Measurements from ENCODE around the gene C11orf58.

Gene C11orf58

DNA sequence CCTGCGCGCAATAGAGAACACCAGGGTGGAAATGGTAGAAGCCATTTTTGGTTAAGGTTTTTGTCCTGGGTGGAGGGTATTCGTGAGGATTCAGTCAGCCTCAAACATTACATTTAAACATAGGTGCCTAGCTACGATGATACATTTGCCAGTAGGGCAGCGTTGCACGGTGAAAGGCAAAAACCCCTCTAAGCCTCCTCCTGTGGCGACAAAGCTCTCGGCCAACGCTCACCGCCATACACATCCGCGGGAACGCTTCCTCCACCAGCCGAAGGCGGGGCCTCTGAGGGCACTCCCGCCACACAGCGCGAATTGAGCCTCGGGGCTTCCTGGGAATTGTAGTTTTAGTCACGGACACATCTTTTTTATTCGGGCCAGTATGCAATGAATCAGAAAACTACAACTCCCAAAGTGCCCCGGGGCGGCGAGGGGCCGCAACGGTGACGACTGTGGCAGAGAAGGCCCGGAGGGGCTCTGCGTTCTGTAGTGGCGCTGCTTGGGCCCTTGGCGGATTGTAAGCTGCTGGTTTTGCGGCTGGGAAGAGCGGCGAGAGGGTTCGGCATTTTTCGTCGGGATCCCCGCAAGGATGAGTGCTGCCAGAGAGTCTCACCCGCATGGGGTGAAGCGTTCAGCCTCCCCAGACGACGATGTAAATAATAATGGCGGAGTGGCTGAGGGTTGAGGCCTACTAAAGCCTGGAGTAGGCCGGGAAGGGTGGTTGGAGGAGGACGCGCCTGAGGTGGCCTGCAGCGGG lies at the start of gene C11orf58:
TSS of gene C11orf58 (plus strand) at position 455 of the 754 bp plus-strand sequence. CDS start at position 587, 132 bp downstream.
- peak within 1 kb of the TSS; percentile 99 for H3K9ac ChIP-seq (ENCODE audit: low read length)
- peaks cover 9% of the 10 kb centered on the region; the same call in 1 of the 2 replicates for H3K36me3 ChIP-seq (ENCODE audit: control insufficient read depth, insufficient read depth, low read length)
- H3K27ac ChIP-seq (ENCODE audit: low read depth, low read length), result peak within 1 kb of the TSS; percentile 98
- peaks cover 4% of the 10 kb centered on the region for H3K9me3 ChIP-seq (ENCODE audit: control insufficient read depth, insufficient read depth, low read depth, low read length)
- H3K4me3 ChIP-seq (ENCODE audit: low read depth, low read length), result peak within 1 kb of the TSS; percentile 85
- H3K4me1 ChIP-seq (ENCODE audit: control insufficient read depth, insufficient read depth, low read length), result peaks cover 4% of the 10 kb centered on the region
- H3K27me3 ChIP-seq (ENCODE audit: control insufficient read depth, insufficient read depth, low read length), result no peaks in the 10 kb centered on the region

- Histone ChIP-seq H3K4me3 (ENCODE audit: low read depth, low read length) (no peak overlapping the region), H3K36me3 (ENCODE audit: control insufficient read depth, insufficient read depth, low read length) (no peaks in the 10 kb centered on the region), H3K9me3 (ENCODE audit: control insufficient read depth, insufficient read depth, low read depth, low read length) (no peaks in the 10 kb centered on the region), H3K27ac (ENCODE audit: low read depth, low read length) (no peak overlapping the region), H3K27me3 (ENCODE audit: control insufficient read depth, insufficient read depth, low read length) (no peaks in the 10 kb centered on the region), H3K9ac (ENCODE audit: low read length) (no peak overlapping the region), H3K4me1 (ENCODE audit: control insufficient read depth, insufficient read depth, low read length) (peaks cover 12% of the 10 kb centered on the region)
These were observed 48.4 kb upstream of the C11orf58 start for GRCh38 chr11:16690086-16690485.

- no peak overlapping the region for H3K27ac ChIP-seq (ENCODE audit: low read depth, low read length)
- H3K9ac ChIP-seq (ENCODE audit: low read length), result no peak overlapping the region
- H3K36me3 ChIP-seq (ENCODE audit: control insufficient read depth, insufficient read depth, low read length), result no peaks in the 10 kb centered on the region
- H3K4me1 ChIP-seq (ENCODE audit: control insufficient read depth, insufficient read depth, low read length), result no peaks in the 10 kb centered on the region
- H3K4me3 ChIP-seq (ENCODE audit: low read depth, low read length), result no peak overlapping the region
- no peaks in the 10 kb centered on the region for H3K9me3 ChIP-seq (ENCODE audit: control insufficient read depth, insufficient read depth, low read depth, low read length)
- H3K27me3 ChIP-seq (ENCODE audit: control insufficient read depth, insufficient read depth, low read length), result no peaks in the 10 kb centered on the region
These were observed 34.7 kb upstream of the C11orf58 start for GRCh38 chr11:16703795-16704194.

DNA sequence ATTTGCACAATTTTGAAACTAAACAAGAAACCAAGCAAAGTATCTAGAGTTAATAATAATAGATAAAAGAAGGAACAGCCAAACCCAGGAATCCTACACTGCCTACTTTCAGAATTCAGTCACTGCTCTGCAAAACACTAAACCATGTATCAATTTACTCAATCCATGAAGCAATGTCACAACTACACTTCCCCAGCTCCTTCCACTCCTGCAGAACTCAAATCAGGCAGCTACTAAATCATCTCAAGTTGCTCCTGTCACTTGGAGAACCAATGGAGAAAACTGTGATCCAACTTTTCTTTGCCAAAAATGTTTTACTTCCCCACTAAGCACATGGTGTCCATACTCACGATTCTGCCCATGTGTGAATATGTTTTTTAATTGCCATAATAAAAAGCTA lies 24.9 kb upstream of the C11orf58 start:
- Histone ChIP-seq H3K4me3 (ENCODE audit: low read depth, low read length) (no peak overlapping the region), H3K9ac (ENCODE audit: low read length) (no peak overlapping the region), H3K4me1 (ENCODE audit: control insufficient read depth, insufficient read depth, low read length) (0 out of 2 replicates have a peak, but pooled peaks cover 8% of the 10 kb centered on the region), H3K9me3 (ENCODE audit: control insufficient read depth, insufficient read depth, low read depth, low read length) (no peaks in the 10 kb centered on the region), H3K27ac (ENCODE audit: low read depth, low read length) (no peak overlapping the region), H3K36me3 (ENCODE audit: control insufficient read depth, insufficient read depth, low read length) (no peaks in the 10 kb centered on the region), H3K27me3 (ENCODE audit: control insufficient read depth, insufficient read depth, low read length) (no peaks in the 10 kb centered on the region)

DNA sequence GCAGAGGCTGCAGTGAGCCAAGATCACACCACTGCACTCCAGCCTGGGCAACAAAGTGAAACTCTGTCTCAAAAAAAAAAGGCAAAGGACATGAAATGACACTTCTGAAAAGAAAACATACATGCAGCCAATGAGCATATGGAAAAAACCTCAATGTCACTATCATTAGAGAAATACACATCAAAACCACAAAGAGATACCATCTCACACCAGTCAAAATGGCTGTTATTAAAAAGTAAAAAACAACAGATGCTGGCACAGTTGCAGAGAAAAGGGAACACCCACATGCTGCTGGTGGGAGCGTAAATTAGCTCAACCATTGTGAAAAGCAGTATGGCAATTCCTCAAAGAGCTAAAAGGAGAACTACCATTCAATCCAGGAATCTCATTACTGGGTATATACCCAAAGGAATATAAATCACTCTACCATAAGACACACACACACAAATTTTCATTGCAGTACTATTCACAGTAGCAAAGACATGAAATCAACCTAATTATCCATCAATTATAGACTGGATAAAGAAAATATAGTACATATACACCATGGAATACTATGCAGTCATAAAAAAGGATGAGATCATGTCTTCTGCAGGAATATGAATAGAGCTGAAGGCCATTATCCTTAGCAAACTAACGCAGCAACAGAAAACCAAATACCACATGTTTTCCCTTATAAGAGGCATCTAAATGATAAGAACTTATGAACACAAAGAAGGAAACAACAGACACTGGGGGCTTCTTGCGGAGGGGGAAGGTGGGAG lies 15.7 kb upstream of the C11orf58 start:
- no peak overlapping the region for H3K4me3 ChIP-seq (ENCODE audit: low read depth, low read length)
- H3K27me3 ChIP-seq (ENCODE audit: control insufficient read depth, insufficient read depth, low read length), result no peaks in the 10 kb centered on the region
- 0 out of 2 replicates have a peak, but pooled peaks cover 4% of the 10 kb centered on the region for H3K4me1 ChIP-seq (ENCODE audit: control insufficient read depth, insufficient read depth, low read length)
- H3K9ac ChIP-seq (ENCODE audit: low read length), result no peak overlapping the region
- no peaks in the 10 kb centered on the region for H3K9me3 ChIP-seq (ENCODE audit: control insufficient read depth, insufficient read depth, low read depth, low read length)
- no peaks in the 10 kb centered on the region for H3K36me3 ChIP-seq (ENCODE audit: control insufficient read depth, insufficient read depth, low read length)
- no peak overlapping the region for H3K27ac ChIP-seq (ENCODE audit: low read depth, low read length)

- no peak overlapping the region for H3K27ac ChIP-seq (ENCODE audit: low read depth, low read length)
- H3K27me3 ChIP-seq (ENCODE audit: control insufficient read depth, insufficient read depth, low read length), result no peaks in the 10 kb centered on the region
- H3K4me3 ChIP-seq (ENCODE audit: low read depth, low read length), result no peak overlapping the region
- no peak overlapping the region for H3K9ac ChIP-seq (ENCODE audit: low read length)
- H3K4me1 ChIP-seq (ENCODE audit: control insufficient read depth, insufficient read depth, low read length), result no peaks in the 10 kb centered on the region
- H3K9me3 ChIP-seq (ENCODE audit: control insufficient read depth, insufficient read depth, low read depth, low read length), result no peaks in the 10 kb centered on the region
- no peaks in the 10 kb centered on the region for H3K36me3 ChIP-seq (ENCODE audit: control insufficient read depth, insufficient read depth, low read length)
These were observed 10.6 kb upstream of the C11orf58 start for GRCh38 chr11:16727806-16728205.

GRCh38 chr11:16737818-16738192 lies 642 bp upstream of the C11orf58 start:
- Histone ChIP-seq H3K9ac (ENCODE audit: low read length) (peak overlapping the region; percentile 99), H3K9me3 (ENCODE audit: control insufficient read depth, insufficient read depth, low read depth, low read length) (peaks cover 4% of the 10 kb centered on the region), H3K27me3 (ENCODE audit: control insufficient read depth, insufficient read depth, low read length) (no peaks in the 10 kb centered on the region)

DNA sequence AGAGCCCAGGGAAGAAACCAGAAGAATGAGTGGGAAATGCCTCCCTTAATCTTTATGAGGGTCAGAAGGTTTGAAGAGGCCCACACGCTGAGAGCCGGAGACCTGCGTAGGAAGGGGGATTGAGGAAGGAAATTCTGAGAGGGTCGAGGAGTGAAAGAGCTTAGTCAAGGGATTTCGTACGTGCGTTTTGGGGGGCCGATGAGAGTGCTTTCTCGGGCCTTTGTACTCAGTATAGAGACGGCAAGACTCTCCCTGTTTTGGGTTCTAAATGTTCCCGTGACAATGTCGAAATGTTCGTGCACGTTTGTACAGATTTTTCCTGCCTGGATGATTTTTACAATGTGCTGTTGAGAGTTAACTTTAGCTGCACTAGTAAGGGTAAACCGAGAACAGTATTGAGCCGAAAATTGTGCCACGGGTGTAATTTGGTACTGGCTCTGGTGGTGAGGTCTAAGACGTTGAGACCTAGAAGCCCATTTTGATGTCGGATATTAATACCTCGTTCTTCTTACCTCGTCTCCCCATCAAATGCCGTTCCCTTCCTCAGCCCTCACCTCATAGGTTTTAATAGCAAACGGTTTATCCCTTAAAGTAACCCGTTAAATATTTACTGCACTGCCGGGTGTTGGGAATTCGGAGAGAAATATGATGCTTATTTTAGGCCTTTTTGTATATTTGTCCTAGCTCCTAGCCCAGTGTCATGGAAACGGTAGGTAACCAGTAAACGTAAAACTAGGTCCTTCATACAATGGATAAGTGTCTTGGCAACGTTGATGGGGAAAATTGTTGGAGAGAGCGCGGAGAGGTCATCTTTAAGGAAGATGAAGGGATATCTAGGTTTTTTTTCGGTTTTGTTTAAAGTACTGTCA lies 734 bp downstream of the C11orf58 start:
- H3K36me3 ChIP-seq (ENCODE audit: control insufficient read depth, insufficient read depth, low read length), result peaks cover 9% of the 10 kb centered on the region; the same call in 1 of the 2 replicates
- no peaks in the 10 kb centered on the region for H3K27me3 ChIP-seq (ENCODE audit: control insufficient read depth, insufficient read depth, low read length)
- peak overlapping the region; percentile 98 for H3K27ac ChIP-seq (ENCODE audit: low read depth, low read length)
- H3K9me3 ChIP-seq (ENCODE audit: control insufficient read depth, insufficient read depth, low read depth, low read length), result peaks cover 4% of the 10 kb centered on the region
- peak overlapping the region; percentile 99 for H3K9ac ChIP-seq (ENCODE audit: low read length)
- peak overlapping the region; percentile 85 for H3K4me3 ChIP-seq (ENCODE audit: low read depth, low read length)
- peaks cover 4% of the 10 kb centered on the region for H3K4me1 ChIP-seq (ENCODE audit: control insufficient read depth, insufficient read depth, low read length)

More at GRCh38 chr11:16737818-16738192, 642 bp upstream of the C11orf58 start:
- Histone ChIP-seq H3K4me1 (ENCODE audit: control insufficient read depth, insufficient read depth, low read length) (peaks cover 4% of the 10 kb centered on the region), H3K36me3 (ENCODE audit: control insufficient read depth, insufficient read depth, low read length) (peaks cover 9% of the 10 kb centered on the region; the same call in 1 of the 2 replicates), H3K4me3 (ENCODE audit: low read depth, low read length) (peak overlapping the region; percentile 85), H3K27ac (ENCODE audit: low read depth, low read length) (peak overlapping the region; percentile 98)

GRCh38 chr11:16741473-16741872 lies 3.0 kb downstream of the C11orf58 start:
- no peak overlapping the region for H3K9ac ChIP-seq (ENCODE audit: low read length)
- H3K4me3 ChIP-seq (ENCODE audit: low read depth, low read length), result peak overlapping the region; percentile 28
- peaks cover 30% of the 10 kb centered on the region for H3K36me3 ChIP-seq (ENCODE audit: control insufficient read depth, insufficient read depth, low read length)
- H3K9me3 ChIP-seq (ENCODE audit: control insufficient read depth, insufficient read depth, low read depth, low read length), result peaks cover 4% of the 10 kb centered on the region
- H3K27me3 ChIP-seq (ENCODE audit: control insufficient read depth, insufficient read depth, low read length), result no peaks in the 10 kb centered on the region
- H3K27ac ChIP-seq (ENCODE audit: low read depth, low read length), result no peak overlapping the region
- H3K4me1 ChIP-seq (ENCODE audit: control insufficient read depth, insufficient read depth, low read length), result peaks cover 4% of the 10 kb centered on the region

GRCh38 chr11:16743478-16743877 lies 5.0 kb downstream of the C11orf58 start:
- Histone ChIP-seq H3K27me3 (ENCODE audit: control insufficient read depth, insufficient read depth, low read length) (no peaks in the 10 kb centered on the region), H3K9ac (ENCODE audit: low read length) (no peak overlapping the region), H3K4me1 (ENCODE audit: control insufficient read depth, insufficient read depth, low read length) (peaks cover 4% of the 10 kb centered on the region), H3K36me3 (ENCODE audit: control insufficient read depth, insufficient read depth, low read length) (peaks cover 50% of the 10 kb centered on the region), H3K9me3 (ENCODE audit: control insufficient read depth, insufficient read depth, low read depth, low read length) (peaks cover 4% of the 10 kb centered on the region), H3K27ac (ENCODE audit: low read depth, low read length) (no peak overlapping the region), H3K4me3 (ENCODE audit: low read depth, low read length) (no peak overlapping the region)
